Adrenal gland (tissue), 5 donors: ENCODE measurements around the gene AGBL3.

ENCODE experiments used
- POLR2A ChIP-seq, 2 donors: fragments of 450-650 bp; IDR thresholded peaks; one replicate each; pipeline ENCODE4 v1.6.1; 2017; ENCODE audit warnings: antibody characterized with exemption in 2 of 2, mild to moderate bottlenecking in 2 of 2, moderate library complexity in 1 of 2
- TF ChIP-seq, protein P1 (sequence below), 6 experiments: fragments of 450-650 bp in 4 of 6; fragments of 200-600 bp in 2 of 6; sonication (generic) in 1 of 6; IDR thresholded peaks; 1 replicate in 5 of 6; 2 replicates in 1 of 6; pipeline versions ENCODE4 v1.5.1 to v1.8.0; 2016 to 2021; ENCODE audit warnings: antibody characterized with exemption in 6 of 6, mild to moderate bottlenecking in 2 of 6, moderate library complexity in 1 of 6
- donor health status: DM: no; HTN: no; CAD: no.

DNA sequence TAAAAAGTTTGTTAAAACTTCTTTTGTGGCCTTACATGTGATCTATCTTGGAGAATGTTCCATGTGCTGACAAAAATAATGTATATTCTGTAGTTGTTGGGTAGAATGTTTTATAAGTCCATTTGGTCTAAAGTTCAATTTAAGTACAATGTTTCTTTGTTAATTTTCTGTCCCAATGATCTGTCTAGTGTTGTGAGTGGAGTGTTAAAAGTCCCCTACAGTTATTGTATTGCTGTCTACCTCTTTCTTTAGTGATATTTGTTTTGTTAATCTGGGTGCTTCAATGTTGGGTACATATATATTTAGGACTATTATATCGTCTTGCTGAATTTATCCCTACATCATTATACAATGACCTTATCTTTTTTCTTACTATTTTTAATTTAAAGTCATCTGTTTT lies 168.4 kb downstream of the AGBL3 start:
- TF ChIP-seq POLR2A (IDR thresholded peaks at IDR 0.05): no peak
- TF ChIP-seq, protein P1, sequence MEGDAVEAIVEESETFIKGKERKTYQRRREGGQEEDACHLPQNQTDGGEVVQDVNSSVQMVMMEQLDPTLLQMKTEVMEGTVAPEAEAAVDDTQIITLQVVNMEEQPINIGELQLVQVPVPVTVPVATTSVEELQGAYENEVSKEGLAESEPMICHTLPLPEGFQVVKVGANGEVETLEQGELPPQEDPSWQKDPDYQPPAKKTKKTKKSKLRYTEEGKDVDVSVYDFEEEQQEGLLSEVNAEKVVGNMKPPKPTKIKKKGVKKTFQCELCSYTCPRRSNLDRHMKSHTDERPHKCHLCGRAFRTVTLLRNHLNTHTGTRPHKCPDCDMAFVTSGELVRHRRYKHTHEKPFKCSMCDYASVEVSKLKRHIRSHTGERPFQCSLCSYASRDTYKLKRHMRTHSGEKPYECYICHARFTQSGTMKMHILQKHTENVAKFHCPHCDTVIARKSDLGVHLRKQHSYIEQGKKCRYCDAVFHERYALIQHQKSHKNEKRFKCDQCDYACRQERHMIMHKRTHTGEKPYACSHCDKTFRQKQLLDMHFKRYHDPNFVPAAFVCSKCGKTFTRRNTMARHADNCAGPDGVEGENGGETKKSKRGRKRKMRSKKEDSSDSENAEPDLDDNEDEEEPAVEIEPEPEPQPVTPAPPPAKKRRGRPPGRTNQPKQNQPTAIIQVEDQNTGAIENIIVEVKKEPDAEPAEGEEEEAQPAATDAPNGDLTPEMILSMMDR (IDR thresholded peaks at IDR 0.05): no peak
